NCI-H2196 (cell line): ENCODE data around the gene IER2.
A peak's percentile ranks its signal among the peaks of the same experiment; 100 is the strongest.
"Not testable (repeated sequence)": the region's sequence is repeated elsewhere in the genome, so short reads cannot be mapped to it uniquely, and the experiment has no call there.

Experiments
- DNase-seq: peaks from one replicate; lab custom pipeline; 2025; ENCODE audit not compliant: unreplicated experiment; lab: John Stamatoyannopoulos, UW

The IER2 gene

GRCh38 chr19:13162724-13163608, 12.8 kb downstream of the IER2 start:
- DNase-seq, result peak; percentile 97

- DNase-seq, result peak; percentile 88
Observed at GRCh38 chr19:13163609-13164342, 13.6 kb downstream of the IER2 start.

GRCh38 chr19:13164343-13165161, 14.3 kb downstream of the IER2 start:
- peak; percentile 71 for DNase-seq

GRCh38 chr19:13165162-13165997, 15.2 kb downstream of the IER2 start:
- DNase-seq, result no peak

- DNase-seq, result not testable (repeated sequence)
Observed at GRCh38 chr19:13166151-13166550, 15.9 kb downstream of the IER2 start.

GRCh38 chr19:13169769-13170168, 19.6 kb downstream of the IER2 start:
- no peak for DNase-seq

- DNase-seq, result no peak
Observed at GRCh38 chr19:13171146-13171545, 20.9 kb downstream of the IER2 start.

GRCh38 chr19:13172346-13173138, 22.3 kb downstream of the IER2 start:
- DNase-seq, result peak; percentile 82

- no peak for DNase-seq
Observed at GRCh38 chr19:13173139-13173737, 23.0 kb downstream of the IER2 start.

- no peak for DNase-seq
Observed at GRCh38 chr19:13176345-13176744, 26.1 kb downstream of the IER2 start.

GRCh38 chr19:13177584-13177983, 27.4 kb downstream of the IER2 start:
- not testable (repeated sequence) for DNase-seq

- not testable (repeated sequence) for DNase-seq
Observed at GRCh38 chr19:13178291-13178690, 28.1 kb downstream of the IER2 start.

- DNase-seq, result peak; percentile 21
Observed at GRCh38 chr19:13181747-13182388, 31.7 kb downstream of the IER2 start.

- DNase-seq, result not testable (repeated sequence)
Observed at GRCh38 chr19:13184926-13185325, 34.7 kb downstream of the IER2 start.

GRCh38 chr19:13185763-13186657, 35.8 kb downstream of the IER2 start:
- not testable (repeated sequence) for DNase-seq

- not testable (repeated sequence) for DNase-seq
Observed at GRCh38 chr19:13186688-13187087, 36.5 kb downstream of the IER2 start.

- no peak for DNase-seq
Observed at GRCh38 chr19:13187419-13187818, 37.2 kb downstream of the IER2 start.

GRCh38 chr19:13189600-13189999, 39.4 kb downstream of the IER2 start:
- no peak for DNase-seq
